NCI-H446 treated with DMSO at 0.1 percent for 48 hours (cell line): ENCODE data around the gene PLCB1.
"Not testable (repeated sequence)": the region's sequence is repeated elsewhere in the genome, so short reads cannot be mapped to it uniquely, and the experiment has no call there.

Source experiments
- DNase-seq: peaks from one replicate; lab custom pipeline; 2025; lab: John Stamatoyannopoulos, UW

PLCB1 gene

DNA sequence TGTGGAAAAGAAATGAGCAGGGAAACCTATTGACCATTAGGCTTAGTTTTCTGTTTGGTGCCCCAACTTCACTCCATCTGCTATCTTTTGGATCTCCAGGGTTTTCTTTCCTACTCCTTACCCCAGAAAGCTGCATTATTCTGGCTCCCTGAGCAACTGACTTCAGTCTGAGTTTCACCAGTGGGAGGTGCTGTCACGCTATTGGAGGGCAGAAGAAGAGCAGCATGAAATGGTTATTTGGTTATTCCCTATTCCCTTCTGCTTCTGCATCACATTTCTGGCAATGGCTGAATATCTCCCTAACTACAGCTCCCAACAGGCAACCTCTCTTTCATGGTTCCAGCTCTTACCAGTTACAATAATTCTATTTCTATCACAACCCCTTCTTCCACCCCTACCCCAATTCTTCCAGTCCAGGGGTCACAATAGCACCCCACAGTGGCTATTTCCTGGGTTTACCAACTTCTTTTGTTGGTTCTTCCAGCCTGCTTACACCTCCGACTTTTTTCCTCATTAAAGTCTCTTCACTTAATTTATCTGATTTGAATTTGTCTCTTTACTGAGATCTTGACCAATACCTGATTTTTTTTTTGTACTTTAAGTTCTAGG, 311.5 kb downstream of the PLCB1 start:
- no peak for DNase-seq

DNA sequence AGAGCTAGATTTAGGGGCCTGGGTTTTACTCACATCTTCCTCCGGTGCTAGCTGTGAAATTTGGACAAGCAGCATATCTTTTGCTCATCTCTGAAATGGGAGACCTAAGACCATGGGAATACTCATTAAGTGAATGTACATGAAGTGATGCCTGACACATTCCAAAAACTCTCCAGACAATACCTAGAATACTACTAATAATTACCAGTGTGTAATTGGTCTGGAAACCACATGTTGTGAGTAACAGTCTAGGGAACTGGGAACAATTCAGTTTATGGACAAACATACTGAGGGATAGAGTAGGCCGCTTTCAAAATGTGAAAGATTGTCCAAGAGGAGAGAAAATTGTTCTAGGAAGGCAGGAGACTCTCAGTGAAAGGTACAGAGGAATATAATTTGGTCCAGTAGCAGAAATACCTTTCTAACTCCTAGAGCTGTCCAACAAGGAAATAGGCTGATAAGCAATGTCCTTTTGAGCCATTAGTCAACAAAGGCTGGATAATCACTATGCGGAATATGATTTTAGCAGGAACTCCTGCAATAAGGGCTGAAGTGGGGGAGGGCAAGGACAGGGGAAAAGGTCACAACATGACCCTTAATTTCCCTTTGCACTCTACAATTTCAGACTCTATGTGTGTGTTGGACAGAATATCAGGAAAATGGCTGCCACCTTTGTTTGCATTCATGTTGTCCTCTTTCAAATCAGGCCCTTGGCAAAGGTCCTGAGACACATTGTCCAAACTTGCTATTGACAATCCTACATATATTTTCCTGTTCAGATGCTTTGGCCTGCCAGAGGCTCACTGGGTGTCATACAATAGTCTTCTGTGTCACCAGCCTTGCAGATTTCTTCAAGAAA, 315.4 kb downstream of the PLCB1 start:
- no peak for DNase-seq

DNA sequence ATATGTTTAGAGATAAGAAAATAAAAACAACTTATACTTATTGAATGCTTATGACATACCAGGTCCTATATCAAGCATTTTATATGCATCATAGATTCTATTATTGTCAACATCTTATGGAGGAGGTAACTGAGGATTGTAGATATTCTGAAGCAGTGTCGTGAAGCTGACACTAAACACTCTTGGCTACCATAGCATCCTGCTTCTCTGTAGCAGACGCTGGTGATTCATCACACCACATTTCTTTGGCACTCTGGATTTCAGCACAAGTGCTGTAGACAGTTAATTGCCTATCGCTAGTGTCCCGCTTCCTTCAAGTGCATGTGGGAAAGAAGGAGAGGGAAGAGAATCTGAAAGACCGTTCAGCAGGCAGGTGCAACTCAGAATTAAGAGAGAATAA, 317.1 kb downstream of the PLCB1 start:
- DNase-seq = peak; percentile 74

DNA sequence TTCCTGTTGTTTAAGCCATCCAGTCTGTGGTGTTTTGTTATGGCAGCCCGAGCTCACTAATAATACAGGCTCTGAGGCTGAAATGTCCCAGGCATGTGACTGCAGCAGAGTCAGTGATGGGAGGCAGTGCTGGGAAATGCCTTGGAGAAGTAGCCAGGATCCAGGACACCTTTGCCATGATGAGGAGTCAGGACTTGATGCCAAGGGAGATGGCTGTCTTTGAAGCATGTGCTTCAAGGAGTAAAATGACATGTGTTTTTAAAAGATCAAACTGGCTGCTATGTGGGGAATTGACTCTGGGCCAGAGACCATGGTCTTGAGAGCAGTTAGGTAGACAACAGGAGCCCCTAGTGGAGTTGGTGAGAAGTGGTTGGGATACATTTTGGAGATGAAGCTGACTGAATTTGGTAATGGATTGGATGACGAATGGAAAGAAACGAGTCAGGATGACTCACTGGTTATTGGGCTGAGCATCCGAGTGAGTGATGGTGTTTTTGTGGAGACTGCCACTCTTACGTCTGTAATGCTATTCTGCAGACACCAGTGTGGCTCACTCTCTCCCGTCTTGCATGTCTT, 322.2 kb downstream of the PLCB1 start:
- peak; percentile 95 for DNase-seq

DNA sequence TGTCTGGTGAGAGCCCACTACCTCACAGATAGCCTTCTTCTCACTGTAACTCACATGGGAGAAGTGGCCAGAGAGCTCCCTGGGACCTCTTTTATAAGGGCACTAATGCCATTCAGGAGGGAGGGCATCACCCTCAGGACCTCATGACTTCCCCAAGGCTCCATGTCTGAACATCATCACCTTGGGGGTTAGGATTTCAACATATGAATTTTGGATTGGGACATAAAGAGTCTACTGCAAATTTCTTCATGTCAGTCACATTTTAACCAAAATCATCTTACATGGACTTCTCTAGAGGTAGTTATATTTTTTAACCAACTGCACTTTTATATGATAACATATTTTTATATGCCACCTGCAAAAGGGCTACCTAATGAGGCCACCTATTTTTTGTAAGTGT, 324.7 kb downstream of the PLCB1 start:
- DNase-seq = no peak

DNA sequence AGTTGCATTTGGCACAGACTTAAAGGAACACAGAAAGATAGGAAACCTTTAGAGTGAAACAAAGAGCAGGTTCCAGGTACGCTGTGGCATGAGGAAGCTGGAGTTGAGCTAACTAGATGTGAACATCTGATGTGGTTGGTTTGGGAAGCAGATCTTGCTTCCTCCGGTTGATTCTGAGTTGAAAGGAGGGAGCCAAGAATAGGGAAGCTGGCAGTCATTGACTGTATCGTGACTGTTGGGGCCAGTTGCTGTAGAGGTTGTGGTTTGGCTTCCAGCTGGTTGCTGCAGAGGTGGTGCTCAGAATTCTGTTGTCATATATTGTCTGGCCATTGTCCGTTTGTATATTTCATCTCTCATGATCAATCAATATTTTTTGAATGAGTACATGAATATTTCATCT, 325.9 kb downstream of the PLCB1 start:
- DNase-seq = no peak

DNA sequence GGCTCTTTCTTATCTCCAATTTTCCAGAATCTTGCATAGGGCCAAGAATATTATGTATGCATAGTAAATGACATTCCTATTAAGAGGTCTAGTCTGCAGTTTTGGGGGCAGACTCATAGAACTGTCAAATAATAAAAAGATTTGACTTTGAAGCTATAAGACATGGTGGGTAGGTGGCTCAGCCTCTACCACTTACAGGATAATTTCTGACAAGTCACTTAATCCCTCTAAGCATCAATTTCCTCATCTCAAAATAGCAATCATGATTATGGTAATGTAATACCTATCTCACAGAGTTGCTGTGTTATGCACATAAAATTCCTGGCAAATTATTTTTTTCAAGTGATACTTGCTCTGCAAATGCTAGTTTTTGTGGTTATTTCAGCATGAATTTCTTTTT, 329.1 kb downstream of the PLCB1 start:
- no peak for DNase-seq

DNA sequence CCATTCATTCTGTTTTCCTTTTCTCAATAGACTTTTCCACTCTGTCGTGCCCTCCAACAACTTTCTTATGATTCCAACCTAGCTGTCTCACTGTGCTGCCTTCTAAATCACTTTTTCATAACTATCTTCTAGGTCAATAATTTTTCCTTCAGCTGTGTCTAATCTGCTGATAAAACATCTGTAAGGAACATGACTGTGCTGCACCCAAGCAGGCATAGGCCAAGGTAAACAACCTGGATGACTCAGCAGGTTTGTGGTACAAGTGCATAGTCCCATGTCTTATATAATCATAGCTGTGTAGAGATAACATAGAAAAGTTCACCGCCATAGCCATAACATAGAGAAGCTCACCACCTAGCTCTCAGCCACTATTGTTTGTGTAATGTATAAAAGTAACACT, 332.3 kb downstream of the PLCB1 start:
- DNase-seq = no peak

DNA sequence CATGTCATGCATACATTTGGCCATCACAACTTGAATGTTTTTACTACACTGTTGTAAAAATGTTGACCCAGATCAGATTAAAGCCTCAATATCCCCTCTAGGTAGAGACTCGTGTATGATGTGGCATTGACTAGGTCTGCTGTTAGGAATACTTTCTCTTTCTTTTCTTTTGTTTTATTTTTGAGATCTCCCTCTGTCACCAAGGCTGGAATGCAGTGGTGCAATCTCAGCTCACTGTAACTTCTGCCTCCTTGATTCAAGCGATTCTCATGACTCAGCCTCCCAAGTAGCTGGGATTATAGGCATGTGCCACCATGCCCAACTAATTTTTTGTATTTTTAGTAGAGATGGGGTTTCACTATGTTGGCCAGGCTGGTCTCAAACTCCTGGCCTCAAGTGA, 334.7 kb downstream of the PLCB1 start:
- DNase-seq = not testable (repeated sequence)

DNA sequence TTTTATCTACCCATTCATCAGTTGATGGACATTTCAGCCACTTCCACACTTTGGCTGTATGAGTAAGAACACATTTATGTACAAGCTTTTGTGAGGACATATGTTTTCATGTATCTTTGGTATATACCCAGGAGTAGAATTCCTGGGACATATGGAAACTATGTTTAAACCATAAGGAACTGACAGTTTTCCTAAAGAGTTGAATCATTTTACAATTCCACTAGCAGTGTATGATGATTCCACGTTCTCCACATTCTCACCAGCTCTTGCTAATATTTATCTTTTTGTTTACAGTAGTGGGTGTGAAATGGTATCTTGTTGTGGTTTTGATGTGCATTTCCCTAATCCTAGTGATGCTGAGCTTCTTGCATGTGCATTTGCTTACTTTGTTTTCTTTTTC, 338.1 kb downstream of the PLCB1 start:
- no peak for DNase-seq

DNA sequence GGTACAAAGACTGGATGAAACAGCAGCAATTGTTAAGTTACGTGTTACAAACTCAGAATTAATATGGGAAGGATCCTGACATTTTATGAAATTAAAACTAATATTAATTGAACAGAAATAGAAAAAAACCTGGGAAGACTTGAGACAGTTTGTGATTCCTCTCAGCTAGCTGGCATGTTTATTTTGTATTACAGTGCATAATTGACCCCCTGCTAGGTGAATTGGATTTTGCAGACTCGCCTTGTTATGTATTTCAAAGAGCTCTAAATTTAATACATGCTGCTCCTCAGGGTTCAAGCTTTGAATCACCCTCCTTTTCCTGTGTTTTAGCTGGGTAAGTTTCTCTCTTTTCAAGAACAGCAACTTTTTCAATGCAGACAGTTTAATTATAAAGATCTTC, 339.4 kb downstream of the PLCB1 start:
- no peak for DNase-seq

DNA sequence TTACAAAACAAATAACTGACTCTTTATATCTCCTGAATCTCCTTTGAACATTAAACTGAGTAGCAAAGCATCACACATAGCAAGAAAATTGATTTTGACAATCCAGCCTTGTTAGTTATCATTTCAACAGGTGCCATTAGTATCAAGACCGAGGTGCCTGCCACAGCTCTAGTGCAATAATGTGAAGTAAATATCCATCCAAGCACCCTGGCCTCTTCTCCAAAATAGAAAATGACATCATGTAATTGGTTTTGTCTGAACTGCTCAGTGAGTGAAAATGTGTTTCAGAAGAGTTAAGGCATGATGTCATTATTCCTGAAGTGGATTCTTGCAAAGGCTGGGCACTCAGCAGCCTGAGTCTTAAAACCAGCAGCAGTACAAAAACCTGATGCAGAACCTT, 341.4 kb downstream of the PLCB1 start:
- DNase-seq = peak; percentile 24

DNA sequence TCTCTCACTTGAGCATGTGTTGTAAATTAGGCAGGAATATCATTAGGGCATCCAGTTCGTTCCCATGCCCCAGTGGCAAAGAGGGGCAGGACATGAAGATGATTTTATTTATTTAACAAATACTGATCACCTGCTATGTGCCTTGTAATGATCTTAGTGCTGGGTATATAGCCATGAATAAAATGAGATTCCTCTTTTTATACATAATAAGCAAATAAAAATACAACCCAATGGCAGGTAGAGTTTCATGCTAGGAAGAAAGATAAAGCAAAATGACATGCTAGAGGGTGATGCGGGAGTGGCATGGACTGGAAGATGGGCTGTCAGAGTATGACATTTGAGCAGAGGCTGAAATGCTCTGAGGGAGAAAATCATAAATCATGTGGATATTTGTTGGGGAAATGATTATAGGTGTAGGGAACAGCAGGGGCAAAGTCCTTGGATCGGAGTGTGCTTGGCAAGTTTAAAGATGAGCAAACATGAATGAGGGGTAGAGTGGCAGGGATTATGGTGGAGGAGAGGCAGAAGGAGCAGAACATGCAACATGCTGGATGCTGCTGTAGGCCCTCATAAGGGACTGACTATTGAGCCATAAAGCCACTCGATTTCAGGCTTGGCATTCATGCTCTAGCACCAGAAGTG, 342.1 kb downstream of the PLCB1 start:
- DNase-seq = no peak

DNA sequence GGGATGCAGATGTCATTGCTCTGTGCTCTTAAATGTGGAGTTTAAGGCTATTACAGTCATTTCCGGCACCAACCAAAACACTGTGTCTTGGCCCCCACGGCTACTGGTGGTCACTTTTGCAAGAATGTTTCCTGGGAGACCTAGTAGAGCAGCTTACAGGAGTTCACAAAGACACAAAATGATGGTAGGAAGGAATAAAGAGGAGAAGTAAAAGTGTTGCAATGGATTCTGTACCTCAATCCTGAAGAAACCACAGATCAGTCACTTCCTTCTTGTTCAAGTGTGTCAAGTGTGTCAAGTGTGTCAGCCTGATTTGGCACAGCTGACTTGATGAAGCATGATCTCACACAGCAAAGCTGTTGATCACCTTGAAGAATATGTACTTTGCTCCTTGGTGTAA, 344.0 kb downstream of the PLCB1 start:
- no peak for DNase-seq

DNA sequence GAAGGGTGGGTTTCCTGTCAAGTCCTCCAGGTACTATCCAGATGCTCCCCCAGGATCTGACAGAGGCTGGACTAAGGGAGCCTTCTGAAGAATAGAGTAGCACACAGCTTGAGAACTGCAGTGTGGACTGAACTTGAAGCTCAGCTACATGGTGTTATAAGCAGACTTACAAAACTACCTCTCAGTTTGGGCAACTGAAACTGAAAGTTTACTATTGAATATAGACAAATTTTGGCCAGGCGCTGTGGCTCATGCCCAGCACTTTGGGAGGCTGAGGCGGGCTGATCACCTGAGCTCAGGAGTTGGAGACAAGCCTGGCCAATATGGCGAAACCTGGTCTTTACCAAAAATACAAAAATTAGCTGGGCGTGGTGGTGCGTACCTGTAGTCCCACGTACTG, 348.5 kb downstream of the PLCB1 start:
- no peak for DNase-seq

DNA sequence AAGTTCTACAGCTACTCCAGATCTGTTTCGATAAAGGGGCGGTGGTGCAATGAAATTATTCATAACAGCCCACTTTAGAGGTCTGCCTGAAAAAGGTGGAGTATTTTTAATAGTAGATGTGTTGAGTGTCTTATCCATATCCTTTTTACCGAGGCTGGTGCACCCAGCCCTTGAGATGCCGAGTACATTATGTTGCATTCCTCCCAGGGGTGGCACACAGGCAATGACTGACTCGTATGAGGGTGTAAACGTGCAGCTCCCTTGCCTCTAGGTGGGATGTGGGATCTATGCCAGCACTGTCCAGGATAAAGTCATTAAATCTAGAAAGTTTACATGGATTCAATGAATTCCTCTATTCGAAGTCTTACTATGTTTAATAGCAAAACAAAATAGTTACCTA, 355.6 kb downstream of the PLCB1 start:
- DNase-seq = no peak

DNA sequence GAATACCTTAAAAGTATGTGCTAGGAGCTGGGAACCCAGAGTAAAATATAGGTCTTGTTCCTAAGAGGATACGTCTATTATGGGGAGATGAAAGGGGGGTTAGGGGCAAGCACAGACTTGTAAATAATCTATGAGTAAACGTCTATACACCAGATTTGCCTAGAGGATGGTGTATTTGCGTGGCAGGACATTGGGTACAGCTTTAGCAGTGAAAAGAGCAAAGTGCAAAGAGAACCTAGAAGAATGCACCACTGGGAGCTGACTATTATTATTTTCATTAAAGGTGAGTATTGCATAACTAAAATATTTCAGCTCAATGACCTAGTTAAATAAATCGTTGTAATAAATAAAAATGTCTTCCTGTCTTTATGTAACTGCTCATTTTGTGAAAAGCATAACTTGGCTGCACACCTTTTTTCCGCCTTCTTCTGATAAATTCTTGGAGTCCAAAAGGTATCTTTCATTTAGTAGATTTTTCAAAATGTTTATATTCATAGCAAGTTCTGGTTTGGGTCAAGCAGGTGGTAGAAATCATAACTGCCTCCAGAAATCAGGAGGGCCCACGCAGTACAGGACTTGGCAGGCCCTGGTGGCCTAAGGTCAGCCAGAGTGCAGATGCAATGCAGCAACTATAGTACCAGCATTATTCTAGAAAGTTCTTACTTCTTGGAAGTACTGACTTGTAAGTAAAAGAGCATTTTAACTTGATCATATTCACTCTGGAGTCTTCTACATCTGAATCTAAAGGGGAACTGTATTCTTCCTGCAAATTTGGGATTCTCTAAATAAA, 357.2 kb downstream of the PLCB1 start:
- DNase-seq = no peak

DNA sequence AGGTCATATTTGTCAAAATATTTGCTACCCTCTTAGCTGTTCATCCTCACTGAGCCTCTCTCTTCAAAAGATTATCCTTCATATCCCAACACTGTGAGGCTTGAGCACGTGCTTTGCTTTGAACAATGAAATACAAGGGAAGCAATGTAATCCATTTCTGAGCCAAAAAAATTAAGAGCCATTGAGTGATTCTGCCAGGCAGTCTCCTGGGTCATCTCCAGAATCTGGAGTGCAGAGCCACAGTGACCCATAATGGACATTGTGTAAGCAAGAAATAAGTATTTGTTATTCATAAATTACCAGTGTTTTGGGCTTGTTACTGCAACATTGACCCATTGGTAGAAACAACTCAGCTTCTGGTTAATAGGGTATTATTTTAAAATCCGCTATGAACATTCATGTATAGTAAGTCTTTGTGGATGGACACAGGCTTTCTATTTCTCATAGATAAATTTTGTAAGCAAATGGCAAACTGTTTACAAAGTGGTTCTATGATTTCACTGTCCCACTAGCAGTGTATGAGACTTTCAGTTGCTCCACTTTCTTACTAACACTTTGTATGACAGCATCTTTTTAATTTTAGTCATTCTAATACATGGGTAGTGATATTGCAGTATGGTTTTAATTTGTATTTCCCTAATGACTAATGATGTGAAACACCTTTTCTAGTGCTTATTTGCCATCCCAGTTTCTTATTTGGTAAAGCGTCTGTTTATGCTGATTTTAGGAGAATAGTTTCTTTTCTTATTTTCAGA, 358.2 kb downstream of the PLCB1 start:
- no peak for DNase-seq

DNA sequence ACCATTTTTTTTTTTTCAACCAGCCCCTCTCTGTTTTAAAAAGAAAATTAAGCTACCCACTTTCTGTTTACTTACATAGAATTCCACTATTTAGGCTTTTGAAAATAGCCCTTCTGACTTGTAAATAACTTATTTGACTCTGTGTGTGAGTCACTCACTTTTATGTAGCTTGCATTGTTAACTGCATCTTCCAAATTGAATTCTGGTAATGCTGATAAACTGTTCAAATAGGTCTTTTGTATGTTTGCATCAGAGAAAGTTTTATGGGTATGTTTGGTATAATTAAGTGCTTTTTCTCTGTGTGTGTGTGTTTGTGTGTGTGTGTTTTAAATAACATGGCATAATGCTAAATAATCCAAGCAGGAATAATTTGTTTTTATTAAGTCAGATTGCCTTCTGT, 360.1 kb downstream of the PLCB1 start:
- no peak for DNase-seq

DNA sequence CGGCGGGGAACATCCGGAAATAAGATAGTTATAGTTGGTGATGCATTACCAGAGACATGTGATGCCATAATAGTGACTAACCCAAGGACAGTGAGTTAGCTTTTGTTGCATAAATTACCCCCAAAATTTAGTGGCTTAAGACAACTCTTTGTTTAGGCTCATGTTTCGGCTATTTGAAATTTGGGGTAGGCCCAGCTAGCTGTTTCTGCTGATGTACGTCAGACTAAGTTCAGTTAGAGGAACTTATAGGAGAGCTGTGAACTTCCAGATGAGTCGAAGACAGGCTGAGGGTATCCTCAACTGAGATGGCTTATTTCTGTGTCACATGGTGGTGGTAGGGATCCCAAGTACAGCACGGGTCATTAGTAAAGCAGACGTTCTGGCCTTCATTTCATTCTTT, 366.5 kb downstream of the PLCB1 start:
- DNase-seq = no peak

DNA sequence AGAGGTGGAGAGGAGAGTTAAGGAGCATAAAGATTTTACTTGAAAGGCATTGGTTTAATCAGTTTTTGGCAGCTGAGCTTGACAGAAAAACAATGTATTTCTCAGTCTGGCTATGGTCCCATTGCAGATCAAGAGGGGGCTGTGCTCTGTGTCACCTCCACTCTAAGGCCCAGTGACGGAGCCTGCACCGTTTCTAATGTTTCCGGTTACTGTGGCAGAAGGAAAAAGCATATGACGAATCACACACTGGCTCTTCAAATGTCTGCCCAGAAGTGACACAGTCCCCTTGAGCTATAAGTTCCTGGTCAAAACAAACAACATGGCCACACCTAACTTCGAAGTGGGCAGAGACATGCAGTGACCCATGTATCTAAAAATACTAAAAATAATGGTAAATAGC, 372.0 kb downstream of the PLCB1 start:
- DNase-seq = no peak
